Esophagus squamous epithelium (tissue), 5 donors: Measurements from ENCODE around the gene AFAP1L1. TPM values are rescaled to one million over a fixed set of nuclear protein-coding genes. Genes with fewer than 3 reads are reported as not detected.

Source experiments
- DNase-seq: peaks from one replicate; lab custom pipeline; 2025; lab: John Stamatoyannopoulos, UW
- H3K27ac ChIP-seq, 4 donors: fragments of 200-600 bp; sonication (generic); one replicate each; pipeline ENCODE4 v1.5.1; 2016 to 2019; ENCODE audit warnings: mild to moderate bottlenecking in 1 of 4
- H3K27me3 ChIP-seq, 4 donors: fragments of 200-600 bp; sonication (generic); 1 replicate in 3 of 4; 2 replicates in 1 of 4; pipeline versions ENCODE4 v1.5.1 to v1.6.0; 2017 to 2021; ENCODE audit warnings: antibody characterized with exemption in 1 of 4
- H3K36me3 ChIP-seq, 3 donors: fragments of 200-600 bp; sonication (generic); one replicate each; pipeline ENCODE4 v1.5.1; 2016 to 2019
- H3K4me1 ChIP-seq, 3 donors: fragments of 200-600 bp; sonication (generic); one replicate each; pipeline ENCODE4 v1.5.1; 2017 to 2019
- H3K4me3 ChIP-seq, 4 donors: fragments of 200-600 bp; sonication (generic); 1 replicate in 3 of 4; 2 replicates in 1 of 4; pipeline ENCODE4 v1.5.1; 2016 to 2019; ENCODE audit warnings: mild to moderate bottlenecking in 2 of 4, moderate library complexity in 1 of 4
- H3K9me3 ChIP-seq, 3 donors: fragments of 200-600 bp; sonication (generic); one replicate each; pipeline ENCODE4 v1.5.1; 2016 to 2019
- CTCF ChIP-seq, 6 experiments: fragments of 450-650 bp in 4 of 6; fragments of 200-600 bp in 2 of 6; sonication (generic) in 2 of 6; IDR thresholded peaks; one replicate each; pipeline ENCODE4 v1.5.1; 2016 to 2019; ENCODE audit warnings: antibody characterized with exemption in 6 of 6, mild to moderate bottlenecking in 4 of 6, moderate library complexity in 4 of 6
- POLR2A ChIP-seq, 4 donors: fragments of 450-650 bp; IDR thresholded peaks; one replicate each; pipeline ENCODE4 v1.6.1; 2017; ENCODE audit warnings: antibody characterized with exemption in 4 of 4, mild to moderate bottlenecking in 4 of 4, moderate library complexity in 3 of 4
- WGBS, 2 donors: methylation state at CpG; one replicate each; pipeline ENCODE4 v1.1.5; 2018; 5-methylcytosine and 5-hydroxymethylcytosine counted together
- intact Hi-C: fragments of 100-400 bp; cut with DNase I; formaldehyde crosslinking; loops from one replicate; pipeline ENCODE4 v1.15.0; 2022
- total RNA-seq, 4 donors: library from RNA; depleted of rRNA; stranded (reverse); fragments of >200 nt; gene quantifications; one replicate each; pipeline ENCODE4 v1.1.0, GENCODE V29; 2016
- donor health status: DM: yes; HTN: yes; CAD: no.

Gene AFAP1L1
- total RNA-seq, 4 donors from 2014 or later = 2.8 to 14.5 (median 8.7) TPM

- peaks cover 0 to 55% (median 22%) of the 10 kb centered on the region in 3 donors for H3K4me1 ChIP-seq
- H3K4me3 ChIP-seq = no peak overlapping the region
- 64 to 75% methylated on average over 9 to 11 of the region's 11 CpGs for WGBS, 2 donors
- peak overlapping the region; percentile 7 to 76 (median 43) for H3K27ac ChIP-seq
- H3K9me3 ChIP-seq = no peaks in the 10 kb centered on the region
- H3K36me3 ChIP-seq = no peaks in the 10 kb centered on the region
- intact Hi-C loops = no loop called here
- no peak for DNase-seq
- H3K27me3 ChIP-seq = no peaks in the 10 kb centered on the region
- TF ChIP-seq CTCF (IDR thresholded peaks at IDR 0.05) (no peak), POLR2A (IDR thresholded peaks at IDR 0.05) (no peak)
These were observed 12.2 kb downstream of the AFAP1L1 start for GRCh38 chr5:149283626-149284480.

DNA sequence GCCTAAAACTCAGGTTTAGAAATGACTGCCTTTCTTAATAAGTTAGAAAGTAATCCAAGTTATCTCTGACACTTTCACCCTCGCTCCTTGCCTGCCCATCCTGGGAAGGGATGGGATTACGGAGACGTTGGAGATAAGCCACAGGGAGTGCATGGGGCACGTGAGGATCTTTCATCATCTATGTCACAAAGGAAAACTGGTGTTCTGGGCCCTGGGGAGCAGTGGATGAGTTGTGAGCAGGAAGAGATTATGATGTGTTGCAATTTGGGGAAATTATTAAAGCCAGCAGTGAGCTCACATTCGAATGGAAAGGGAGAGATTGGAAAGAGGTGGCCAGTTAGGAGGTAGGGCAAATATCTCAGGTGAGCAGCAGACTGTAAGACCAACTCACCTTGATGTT is 12.8 kb downstream of the AFAP1L1 start:
- DNase-seq = no peak
- intact Hi-C loops = no loop called here
- Histone ChIP-seq H3K4me3 (no peak overlapping the region), H3K4me1 (peaks cover 0 to 59% (median 26%) of the 10 kb centered on the region in 3 donors), H3K27ac (peak overlapping the region; percentile 7 to 76 (median 43)), H3K9me3 (no peaks in the 10 kb centered on the region), H3K36me3 (no peaks in the 10 kb centered on the region), H3K27me3 (no peaks in the 10 kb centered on the region)
- TF ChIP-seq CTCF (IDR thresholded peaks at IDR 0.05) = no peak
- no peak for TF ChIP-seq POLR2A (IDR thresholded peaks at IDR 0.05)
- WGBS, 2 donors = 4 to 8% methylated on average over 5 of the region's 5 CpGs

DNA sequence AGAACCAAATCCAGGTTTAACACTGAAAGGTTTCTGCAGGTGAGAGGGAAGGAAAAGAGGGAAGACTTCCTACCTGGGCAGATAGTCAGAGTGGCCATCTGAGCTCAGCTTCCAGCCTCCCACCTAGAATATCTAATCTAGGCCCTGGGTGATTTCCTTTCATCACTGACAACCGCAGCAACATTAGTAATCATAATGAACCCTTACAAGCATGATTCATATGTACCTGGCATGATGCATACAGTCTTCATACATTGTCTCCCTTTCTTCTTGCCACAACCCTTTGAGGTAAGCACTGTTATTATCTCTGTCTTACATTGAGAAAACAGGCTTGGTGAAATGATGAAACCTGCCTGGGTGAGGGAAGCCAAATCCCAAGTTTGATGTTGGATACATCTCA is 13.5 kb downstream of the AFAP1L1 start:
- no peaks in the 10 kb centered on the region for H3K9me3 ChIP-seq
- no peaks in the 10 kb centered on the region for H3K27me3 ChIP-seq
- H3K27ac ChIP-seq = peak overlapping the region in 3 of 4 donors; percentile 41 to 76 (median 45)
- H3K4me3 ChIP-seq = no peak overlapping the region
- no peaks in the 10 kb centered on the region for H3K36me3 ChIP-seq
- no peak for DNase-seq
- WGBS, 2 donors = 29 to 40% methylated on average over 1 of the region's 1 CpG
- intact Hi-C loops = no loop called here
- peaks cover 0 to 55% (median 28%) of the 10 kb centered on the region in 3 donors for H3K4me1 ChIP-seq
- TF ChIP-seq CTCF (IDR thresholded peaks at IDR 0.05) (no peak), POLR2A (IDR thresholded peaks at IDR 0.05) (no peak)

DNA sequence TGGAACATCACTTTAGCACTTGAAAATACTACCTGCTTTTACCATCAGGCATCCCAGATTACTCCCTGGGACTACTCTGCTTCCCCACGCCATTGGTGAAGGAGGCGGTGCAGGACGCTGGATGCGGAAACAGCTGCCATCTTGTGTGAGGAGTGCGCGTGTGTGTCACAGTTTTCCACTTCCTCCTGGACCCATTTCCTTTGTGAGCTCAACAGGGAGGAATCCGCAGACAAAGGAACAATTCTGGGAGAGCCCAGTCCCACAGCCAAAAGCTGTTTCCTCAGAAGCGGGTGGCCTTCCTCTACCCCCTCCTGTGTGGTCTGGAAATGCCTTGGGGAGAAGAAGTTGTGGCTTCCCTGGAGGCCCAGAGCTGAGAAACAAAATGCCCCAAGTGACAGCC is 16.8 kb downstream of the AFAP1L1 start:
- intact Hi-C loops = no loop called here
- peak overlapping the region in 3 of 4 donors; percentile 45 to 76 (median 68) for H3K27ac ChIP-seq
- TF ChIP-seq POLR2A (IDR thresholded peaks at IDR 0.05) (no peak), CTCF (IDR thresholded peaks at IDR 0.05) (no peak)
- DNase-seq = no peak
- H3K36me3 ChIP-seq = no peaks in the 10 kb centered on the region
- H3K27me3 ChIP-seq = no peaks in the 10 kb centered on the region
- WGBS, 2 donors = 75 to 85% methylated on average over 8 of the region's 8 CpGs
- peaks cover 0 to 43% (median 25%) of the 10 kb centered on the region in 3 donors for H3K4me1 ChIP-seq
- H3K4me3 ChIP-seq = no peak overlapping the region
- H3K9me3 ChIP-seq = no peaks in the 10 kb centered on the region

- no peak overlapping the region for H3K4me3 ChIP-seq
- no peaks in the 10 kb centered on the region for H3K9me3 ChIP-seq
- H3K4me1 ChIP-seq = peaks cover 0 to 34% (median 21%) of the 10 kb centered on the region in 3 donors
- no peaks in the 10 kb centered on the region for H3K36me3 ChIP-seq
- intact Hi-C loops = no loop called here
- no peak for DNase-seq
- H3K27me3 ChIP-seq = no peaks in the 10 kb centered on the region
- peak overlapping the region in 3 of 4 donors; percentile 45 to 76 (median 68) for H3K27ac ChIP-seq
- 34 to 68% methylated on average over 6 of the region's 7 CpGs for WGBS, 2 donors
- no peak for TF ChIP-seq CTCF (IDR thresholded peaks at IDR 0.05)
These were observed 17.6 kb downstream of the AFAP1L1 start for GRCh38 chr5:149289301-149289700.
